Liver (tissue), 10 donors: ENCODE measurements around the gene CCS. TPM values are rescaled to one million over a fixed set of nuclear protein-coding genes. Genes with fewer than 3 reads are reported as not detected.

Source experiments
- DNase-seq: peaks from one replicate; pipeline ENCODE4 v3.0.0-alpha.2; 2017; ENCODE audit warnings: low spot score
- H3K27ac ChIP-seq, 2 donors: one replicate each; pipeline ENCODE4 v1.7.0; 2013; ENCODE audit warnings: inconsistent platforms in 2 of 2, low read length in 2 of 2, control low read depth in 1 of 2, low read depth in 1 of 2, mild to moderate bottlenecking in 1 of 2
- H3K27me3 ChIP-seq, 4 donors: one replicate each; pipeline versions ENCODE4 v1.6.1 to v1.7.0; 2013; ENCODE audit warnings: low read length in 3 of 4, inconsistent platforms in 1 of 4, mild to moderate bottlenecking in 1 of 4, moderate library complexity in 1 of 4; ENCODE audit not compliant: control insufficient read depth in 4 of 4, insufficient read depth in 4 of 4
- H3K36me3 ChIP-seq, 4 donors: one replicate each; pipeline versions ENCODE4 v1.6.1 to v1.7.0; 2013; ENCODE audit warnings: low read length in 3 of 4, mild to moderate bottlenecking in 3 of 4, low read depth in 1 of 4, moderate library complexity in 1 of 4; ENCODE audit not compliant: control insufficient read depth in 4 of 4, insufficient read depth in 3 of 4
- H3K4me1 ChIP-seq, 4 donors: one replicate each; pipeline versions ENCODE4 v1.6.1 to v1.7.0; 2013; ENCODE audit warnings: low read length in 3 of 4, mild to moderate bottlenecking in 3 of 4, moderate library complexity in 1 of 4; ENCODE audit not compliant: control insufficient read depth in 4 of 4, insufficient read depth in 4 of 4
- H3K4me3 ChIP-seq, 3 donors: one replicate each; pipeline versions ENCODE4 v1.6.1 to v1.7.0; 2013; ENCODE audit warnings: low read length in 3 of 3, control low read depth in 1 of 3, low read depth in 1 of 3, mild to moderate bottlenecking in 1 of 3
- H3K9ac ChIP-seq, 2 donors: one replicate each; pipeline ENCODE4 v1.7.0; 2013; ENCODE audit warnings: low read length in 2 of 2, mild to moderate bottlenecking in 2 of 2, moderate library complexity in 2 of 2, control low read depth in 1 of 2, low read depth in 1 of 2
- H3K9me3 ChIP-seq, 4 donors: one replicate each; pipeline versions ENCODE4 v1.6.1 to v1.7.0; 2013; ENCODE audit warnings: low read length in 3 of 4; ENCODE audit not compliant: control insufficient read depth in 4 of 4
- CTCF ChIP-seq: fragments of 150-350 bp; IDR thresholded peaks from 2 replicates; pipeline ENCODE4 v1.5.1; 2017; ENCODE audit warnings: improper control_type of control experiment, low read depth, low read length; ENCODE audit not compliant: missing input control
- EGR1 ChIP-seq, 2 donors: IDR thresholded peaks; 2 replicates each; pipeline ENCODE4 v1.6.1; 2016 to 2018; ENCODE audit warnings: antibody characterized with exemption in 2 of 2, low read depth in 2 of 2
- FOXA1 ChIP-seq: IDR thresholded peaks from 2 replicates; pipeline ENCODE4 v1.6.1; 2016; ENCODE audit warnings: antibody characterized with exemption
- FOXA2 ChIP-seq: IDR thresholded peaks from 2 replicates; pipeline ENCODE4 v1.6.1; 2016; ENCODE audit warnings: antibody characterized with exemption
- GABPA ChIP-seq, 2 donors: IDR thresholded peaks in 1 of 2; conservative IDR thresholded peaks in 1 of 2; 2 replicates each; pipeline ENCODE4 v1.6.1; 2016; ENCODE audit warnings: antibody characterized with exemption in 2 of 2, mild to moderate bottlenecking in 1 of 2, moderate library complexity in 1 of 2
- HNF4A ChIP-seq, 2 donors: conservative IDR thresholded peaks; 2 replicates each; pipeline ENCODE4 v1.6.1; 2016; ENCODE audit warnings: antibody characterized with exemption in 2 of 2, mild to moderate bottlenecking in 2 of 2
- HNF4G ChIP-seq: IDR thresholded peaks from 2 replicates; pipeline ENCODE4 v1.6.1; 2016; ENCODE audit warnings: antibody characterized with exemption
- MAX ChIP-seq: IDR thresholded peaks from 2 replicates; pipeline ENCODE4 v1.6.1; 2016; ENCODE audit warnings: antibody characterized with exemption
- NR2F2 ChIP-seq: IDR thresholded peaks from 2 replicates; pipeline ENCODE4 v1.6.1; 2016; ENCODE audit warnings: antibody characterized with exemption
- RAD21 ChIP-seq, 2 donors: IDR thresholded peaks; 2 replicates each; pipeline ENCODE4 v1.6.1; 2016; ENCODE audit warnings: antibody characterized with exemption in 2 of 2, mild to moderate bottlenecking in 2 of 2
- SP1 ChIP-seq: IDR thresholded peaks from 2 replicates; pipeline ENCODE4 v1.6.1; 2018; ENCODE audit warnings: antibody characterized with exemption, mild to moderate bottlenecking
- ZBTB33 ChIP-seq: IDR thresholded peaks from 2 replicates; pipeline ENCODE4 v1.6.1; 2016; ENCODE audit warnings: antibody characterized with exemption
- WGBS: extraction: QIAGEN DNeasy Blood & Tissue Kit; methylation state at CpG from one replicate; pipeline ENCODE4 v1.1.7; 2013; 5-methylcytosine and 5-hydroxymethylcytosine counted together
- polyA plus RNA-seq, 2 donors: library from polyadenylated mRNA; stranded (reverse) in 1 of 2; unstranded in 1 of 2; fragments of 200-250 nt in 1 of 2; fragments of >200 nt in 1 of 2; fragmentation: Nextera tagmentation in 1 of 2; extraction: Ambion mirVana in 1 of 2; gene quantifications; one replicate each; pipeline versions ENCODE4 v1.2.1 to v1.2.3, GENCODE V29; 2013 to 2015
- small RNA-seq: library from RNA; depleted of rRNA; stranded (forward); fragments of <200 nt; gene quantifications from one replicate; pipeline ENCODE3, GENCODE V24; 2014
- total RNA-seq, 2 donors: library from RNA; depleted of rRNA; stranded (reverse); fragments of >200 nt; gene quantifications; one replicate each; pipeline ENCODE4 v1.2.3, GENCODE V29; 2014
- TF ChIP-seq, protein P1 (sequence below): IDR thresholded peaks from 2 replicates; pipeline ENCODE4 v1.6.1; 2016; ENCODE audit warnings: antibody characterized with exemption
- donor health status: healthy.
- donor health status: healthy.
- donor health status: healthy.
- donor health status: healthy.
- donor health status: healthy.

The CCS gene
- total and polyA plus RNA-seq, 4 donors = 30.2 to 80.2 (median 46.8) TPM

GRCh38 chr11:66653123-66653522 lies 60.1 kb downstream of the CCS start:
- no peak overlapping the region for H3K9ac ChIP-seq
- no peak overlapping the region for H3K4me3 ChIP-seq
- no peak for DNase-seq
- TF ChIP-seq SP1 (no peak), RAD21 (IDR thresholded peaks at IDR 0.05) (no peak), MAX (no peak), CTCF (no peak), FOXA1 (no peak), FOXA2 (no peak), GABPA (IDR thresholded peaks at IDR 0.05 in 1 of 2, conservative IDR thresholded peaks at IDR 0.05 in 1 of 2) (no peak), HNF4A (conservative IDR thresholded peaks at IDR 0.05) (no peak), ZBTB33 (no peak), EGR1 (IDR thresholded peaks at IDR 0.05; ENCODE audit: low read depth in 2 of 2) (no peak), HNF4G (no peak), NR2F2 (no peak)
- TF ChIP-seq, protein P1, sequence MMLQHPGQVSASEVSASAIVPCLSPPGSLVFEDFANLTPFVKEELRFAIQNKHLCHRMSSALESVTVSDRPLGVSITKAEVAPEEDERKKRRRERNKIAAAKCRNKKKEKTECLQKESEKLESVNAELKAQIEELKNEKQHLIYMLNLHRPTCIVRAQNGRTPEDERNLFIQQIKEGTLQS = no peak
- WGBS = 93% methylated on average over 6 of the region's 6 CpGs
- no peaks in the 10 kb centered on the region for H3K4me1 ChIP-seq
- H3K9me3 ChIP-seq = no peaks in the 10 kb centered on the region
- H3K27me3 ChIP-seq = no peaks in the 10 kb centered on the region
- peaks cover 4 to 22% (median 15%) of the 10 kb centered on the region in 4 donors for H3K36me3 ChIP-seq
- H3K27ac ChIP-seq = no peak overlapping the region

Small RNAs within 50 kb of the gene (small RNA-seq; reads per million reads assigned to genes)
- not detected for gene RNU4-39P

Other genes starting within 250 kb of the CCS start
- 10 to 100 TPM; 12.0 to 20.0 TPM for gene BRMS1, start 248.1 kb upstream of the CCS start, total RNA-seq
- gene BRMS1, start 248.1 kb upstream of the CCS start, polyA plus RNA-seq = 10 to 100 TPM; 20.6 to 24.0 TPM
- 10 to 100 TPM; 17.2 to 20.8 TPM for gene B4GAT1, start 245.6 kb upstream of the CCS start, total RNA-seq
- 10 to 100 TPM; 12.0 to 18.1 TPM for gene B4GAT1, start 245.6 kb upstream of the CCS start, polyA plus RNA-seq
- gene SLC29A2, start 221.4 kb upstream of the CCS start, total RNA-seq = 1 to 10 TPM; 1.5 to 3.3 TPM
- 1 to 10 TPM; 1.2 to 1.6 TPM for gene SLC29A2, start 221.4 kb upstream of the CCS start, polyA plus RNA-seq
- not detected for gene NPAS4, start 172.2 kb upstream of the CCS start, total RNA-seq
- gene NPAS4, start 172.2 kb upstream of the CCS start, polyA plus RNA-seq = under 1 TPM in 1 of 2 donors, not detected in 1; 0.01 TPM
- gene MRPL11, start 154.3 kb upstream of the CCS start, total RNA-seq = 10 to 100 TPM; 18.0 to 24.7 TPM
- 10 to 100 TPM; 39.9 to 45.6 TPM for gene MRPL11, start 154.3 kb upstream of the CCS start, polyA plus RNA-seq
- gene PELI3, start 126.3 kb upstream of the CCS start, total RNA-seq = 1 to 10 TPM; 1.9 to 5.4 TPM
- gene PELI3, start 126.3 kb upstream of the CCS start, polyA plus RNA-seq = 1 to 10 TPM; 1.7 to 2.4 TPM
- gene DPP3, start 112.8 kb upstream of the CCS start, total RNA-seq = 10 to 100 TPM; 29.8 to 41.0 TPM
- gene DPP3, start 112.8 kb upstream of the CCS start, polyA plus RNA-seq = 10 to 100 TPM; 10.9 to 24.8 TPM
- gene BBS1, start 82.5 kb upstream of the CCS start, total RNA-seq = 10 to 100 TPM in 1 of 2 donors, 1 to 10 TPM in 1; 9.8 to 18.5 TPM
- 1 to 10 TPM; 4.2 to 7.5 TPM for gene BBS1, start 82.5 kb upstream of the CCS start, polyA plus RNA-seq
- gene ZDHHC24, start 47.1 kb upstream of the CCS start, total RNA-seq = 1 to 10 TPM; 5.1 to 6.4 TPM
- gene ZDHHC24, start 47.1 kb upstream of the CCS start, polyA plus RNA-seq = 1 to 10 TPM; 4.1 to 5.2 TPM
- gene ACTN3, start 46.3 kb upstream of the CCS start, total RNA-seq = not detected
- gene ACTN3, start 46.3 kb upstream of the CCS start, polyA plus RNA-seq = not detected
- 10 to 100 TPM in 1 of 2 donors, 1 to 10 TPM in 1; 8.5 to 20.2 TPM for gene CTSF, start 24.6 kb upstream of the CCS start, total RNA-seq
- 10 to 100 TPM; 27.7 to 31.9 TPM for gene CTSF, start 24.6 kb upstream of the CCS start, polyA plus RNA-seq
- gene CCDC87, start 122 bp upstream of the CCS start, total RNA-seq = under 1 TPM; 0.14 to 0.17 TPM
- gene CCDC87, start 122 bp upstream of the CCS start, polyA plus RNA-seq = under 1 TPM in 1 of 2 donors, not detected in 1; 0.14 TPM
- 10 to 100 TPM; 27.1 to 53.5 TPM for gene RBM14, start 23.4 kb downstream of the CCS start, total RNA-seq
- gene RBM14, start 23.4 kb downstream of the CCS start, polyA plus RNA-seq = 10 to 100 TPM in 1 of 2 donors, 1 to 10 TPM in 1; 7.0 to 16.7 TPM
- gene RBM4, start 45.5 kb downstream of the CCS start, total RNA-seq = 10 to 100 TPM; 43.3 to 59.2 TPM
- gene RBM4, start 45.5 kb downstream of the CCS start, polyA plus RNA-seq = 10 to 100 TPM; 36.9 to 49.4 TPM
- 10 to 100 TPM; 12.3 to 13.8 TPM for gene RBM4B, start 84.7 kb downstream of the CCS start, total RNA-seq
- gene RBM4B, start 84.7 kb downstream of the CCS start, polyA plus RNA-seq = 1 to 10 TPM; 7.1 to 8.8 TPM
- 100 to 1,000 TPM in 1 of 2 donors, 1 to 10 TPM in 1; 9.6 to 103 TPM for gene SPTBN2, start 136.0 kb downstream of the CCS start, total RNA-seq
- 10 to 100 TPM; 12.2 to 33.1 TPM for gene SPTBN2, start 136.0 kb downstream of the CCS start, polyA plus RNA-seq